Measurements from ENCODE around the gene TTC16.

GRCh38 chr9:127746959-127747569 lies 31.2 kb downstream of the TTC16 start:
- no peak for TF ChIP-seq CTCF (IDR thresholded peaks at IDR 0.05)
- no peak for TF ChIP-seq POLR2A (IDR thresholded peaks at IDR 0.05)
- no peak for TF ChIP-seq POLR2AphosphoS5 (IDR thresholded peaks at IDR 0.05)
